ENCODE data around the gene HOXD10.

Gene HOXD10

GRCh38 chr2:176115883-176116813 is at the start of gene HOXD10:
TSS of gene HOXD10 (plus strand) at chr2:176116778. CDS start at chr2:176116834, 56 bp downstream.
- DNase-seq = no peak

DNA sequence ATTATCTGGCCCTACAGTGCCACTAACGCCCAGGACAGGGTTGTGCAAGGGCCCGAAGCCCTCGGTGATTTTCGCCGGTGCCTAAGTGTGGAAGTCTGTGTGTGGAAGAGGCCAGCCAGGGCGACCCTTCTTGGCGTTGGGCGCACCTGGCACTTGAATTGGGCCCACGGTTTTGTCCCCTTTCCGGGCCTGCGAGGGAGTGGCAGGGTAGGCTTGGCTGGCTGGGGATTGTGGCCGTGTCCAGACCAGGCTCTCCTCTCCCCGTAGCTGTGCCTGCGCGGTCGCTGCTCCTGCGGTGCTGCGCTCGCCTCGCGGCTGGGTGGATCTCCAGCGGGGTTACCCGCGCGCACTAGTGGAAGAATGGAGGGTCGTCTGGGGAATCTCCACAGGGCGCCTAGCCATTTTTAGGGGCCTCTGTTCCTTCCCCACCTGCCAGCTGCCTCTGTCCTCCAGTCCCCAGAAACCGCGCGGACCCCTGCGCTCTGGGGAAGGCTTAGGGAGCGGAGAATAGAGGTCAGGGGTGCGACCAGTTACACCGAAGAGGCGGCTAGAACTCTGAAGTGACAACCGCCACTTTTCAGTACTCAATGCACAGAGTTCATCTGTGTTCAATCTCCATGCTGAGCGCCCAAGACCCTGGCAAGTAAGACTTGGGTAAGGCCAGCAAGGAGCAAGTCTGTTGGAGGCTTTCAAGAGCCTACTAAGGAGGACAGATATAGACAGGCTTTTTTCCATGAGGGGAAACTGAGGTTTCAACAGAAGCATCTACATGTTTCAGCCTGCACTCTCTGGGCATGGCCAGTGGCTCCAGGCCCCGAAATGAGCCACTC is 48.8 kb upstream of the HOXD10 start:
- no peak for DNase-seq

GRCh38 chr2:176068419-176068832 is 48.2 kb upstream of the HOXD10 start:
- no peak for DNase-seq

- DNase-seq = no peak
Observed at GRCh38 chr2:176071330-176072291, 45.0 kb upstream of the HOXD10 start.

GRCh38 chr2:176072292-176072669 is 44.3 kb upstream of the HOXD10 start:
- no peak for DNase-seq

DNA sequence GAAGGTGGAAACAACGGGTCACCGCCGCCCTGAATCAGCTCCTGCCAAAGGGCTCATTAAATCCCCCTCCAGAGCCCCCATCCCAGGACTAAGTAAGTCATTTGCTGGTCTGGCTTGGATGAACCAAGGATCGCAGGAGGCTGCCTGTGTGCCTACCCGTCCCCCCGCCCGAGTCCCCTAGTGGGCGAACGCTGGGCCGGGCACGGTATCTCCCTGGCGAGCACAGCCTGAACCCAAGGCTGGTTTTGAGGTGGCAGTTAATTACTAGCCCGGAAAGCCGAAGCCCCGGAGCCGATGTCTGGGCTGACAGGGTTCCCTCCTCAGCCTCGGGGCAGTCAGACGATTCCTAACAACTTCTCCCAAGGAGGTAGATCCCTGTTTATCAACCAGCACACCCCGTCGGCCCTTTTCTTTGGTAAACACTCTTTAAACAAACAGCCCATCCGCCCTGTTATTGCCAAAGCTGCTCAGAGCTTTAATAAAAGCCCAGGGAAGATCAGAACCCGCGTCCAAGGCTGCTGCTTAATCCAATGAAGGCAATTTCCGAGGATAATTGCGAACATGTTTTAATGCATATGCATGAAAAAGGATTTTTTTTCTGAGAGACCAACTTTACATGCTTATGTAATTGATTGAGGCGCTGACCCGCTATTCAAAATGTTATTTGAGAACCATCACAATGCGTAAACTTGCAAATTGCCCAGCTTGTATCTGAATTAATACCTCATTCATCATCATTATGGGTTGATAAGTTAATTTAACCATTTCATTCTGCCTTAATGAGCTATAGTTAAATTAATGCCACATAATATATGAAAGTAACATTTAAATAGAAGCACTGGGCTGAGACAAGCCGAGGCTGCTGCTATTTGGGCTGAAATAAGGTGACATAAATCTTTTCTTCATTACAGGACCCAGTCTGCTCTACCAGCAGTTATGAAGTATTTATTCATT is 43.4 kb upstream of the HOXD10 start:
- peak in 1 of 3 experiments; percentile 17 for DNase-seq

DNA sequence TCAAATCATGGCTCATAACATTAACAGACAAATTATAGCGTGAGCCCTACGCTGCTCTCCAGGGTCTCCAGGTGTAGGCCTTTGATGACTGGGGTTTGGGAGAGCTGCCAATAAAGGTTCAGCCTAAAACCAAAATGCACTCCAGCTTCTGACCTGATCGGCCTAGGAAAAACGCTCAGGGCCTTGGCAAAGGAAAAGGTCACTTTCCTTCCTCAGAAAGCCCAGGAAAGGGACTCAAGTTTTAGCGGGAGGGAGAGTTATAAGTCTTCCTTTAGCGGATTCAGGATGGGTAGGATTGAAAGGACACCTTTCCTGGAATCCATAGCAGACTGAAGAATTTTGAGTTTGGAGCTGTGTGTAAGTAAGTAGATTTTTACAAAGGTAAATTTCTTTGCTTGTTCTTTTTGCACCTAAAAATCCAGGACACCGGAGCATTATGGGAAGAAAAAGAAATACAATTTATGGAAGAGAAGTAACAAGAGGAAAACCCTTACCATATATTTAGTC is 41.6 kb upstream of the HOXD10 start:
- DNase-seq = no peak

GRCh38 chr2:176075481-176075880 is 41.1 kb upstream of the HOXD10 start:
- no peak for DNase-seq

DNA sequence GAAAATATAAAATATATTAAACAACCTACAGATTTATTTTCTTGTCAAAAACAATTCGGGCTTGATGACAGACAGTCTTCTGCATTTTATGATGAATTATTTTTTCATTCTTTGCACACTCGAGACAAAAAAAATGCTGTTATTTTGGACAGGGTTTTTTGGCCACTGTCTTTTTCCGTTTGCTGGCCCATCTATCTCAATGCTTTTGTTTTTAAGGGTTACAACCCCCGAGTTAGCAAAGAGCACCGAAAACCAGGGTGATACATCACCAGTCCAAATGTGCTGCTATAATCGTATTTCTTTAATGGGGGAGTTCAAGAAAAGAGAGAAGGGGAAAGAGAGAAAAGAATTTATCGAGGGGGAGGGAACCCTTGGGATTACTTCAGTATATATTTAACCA is 40.5 kb upstream of the HOXD10 start:
- no peak for DNase-seq

- no peak for DNase-seq
Observed at GRCh38 chr2:176076796-176077195, 39.8 kb upstream of the HOXD10 start.

- DNase-seq = peak; percentile 36 to 69 (median 65)
Observed at GRCh38 chr2:176078541-176079284, 37.9 kb upstream of the HOXD10 start.

- peak; percentile 50 to 93 (median 85) for DNase-seq
Observed at GRCh38 chr2:176079285-176079830, 37.2 kb upstream of the HOXD10 start.

GRCh38 chr2:176079831-176080539 is 36.6 kb upstream of the HOXD10 start:
- DNase-seq = peak; percentile 76 to 93 (median 87)

DNA sequence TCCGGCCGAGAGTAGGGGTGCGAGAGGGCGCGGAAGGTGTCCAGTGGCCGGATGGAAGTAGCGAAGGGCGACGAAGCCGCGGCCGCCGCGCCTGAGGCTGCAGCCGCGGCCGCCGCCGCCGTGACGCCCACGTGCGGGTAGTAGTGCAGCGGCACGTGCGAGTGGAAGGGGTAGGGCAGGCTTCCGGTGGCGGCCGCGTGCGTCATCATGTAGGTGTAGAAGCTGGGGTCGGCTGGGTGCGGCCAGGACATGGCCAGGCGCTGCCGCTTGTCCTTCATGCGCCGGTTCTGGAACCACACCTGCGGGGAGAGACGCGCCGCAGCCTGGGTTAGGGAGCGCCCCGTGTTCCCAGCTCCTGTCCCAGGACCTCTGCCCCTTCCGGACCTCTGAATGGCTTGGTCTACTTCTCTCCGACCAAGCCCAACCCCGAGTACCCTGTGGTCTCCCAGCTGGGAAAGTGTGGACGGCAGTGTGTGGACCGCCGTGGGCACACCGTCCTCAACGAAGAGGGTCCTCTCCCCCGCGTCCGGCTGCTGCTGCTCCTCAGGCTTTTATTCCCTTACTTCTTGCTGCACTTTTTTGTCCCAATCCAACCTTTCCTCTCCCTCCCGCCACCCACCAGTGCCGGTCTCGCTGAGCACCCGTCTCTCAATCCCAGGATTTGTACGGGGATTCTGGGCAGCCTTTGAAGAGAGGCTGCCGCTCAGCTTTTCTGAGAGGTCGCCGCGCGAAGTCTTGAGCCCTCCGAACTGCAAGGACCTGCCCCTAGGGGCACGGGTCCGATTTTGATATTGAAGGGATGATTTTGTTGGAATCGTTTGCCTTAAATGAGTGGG is 35.8 kb upstream of the HOXD10 start:
- DNase-seq = no peak

DNA sequence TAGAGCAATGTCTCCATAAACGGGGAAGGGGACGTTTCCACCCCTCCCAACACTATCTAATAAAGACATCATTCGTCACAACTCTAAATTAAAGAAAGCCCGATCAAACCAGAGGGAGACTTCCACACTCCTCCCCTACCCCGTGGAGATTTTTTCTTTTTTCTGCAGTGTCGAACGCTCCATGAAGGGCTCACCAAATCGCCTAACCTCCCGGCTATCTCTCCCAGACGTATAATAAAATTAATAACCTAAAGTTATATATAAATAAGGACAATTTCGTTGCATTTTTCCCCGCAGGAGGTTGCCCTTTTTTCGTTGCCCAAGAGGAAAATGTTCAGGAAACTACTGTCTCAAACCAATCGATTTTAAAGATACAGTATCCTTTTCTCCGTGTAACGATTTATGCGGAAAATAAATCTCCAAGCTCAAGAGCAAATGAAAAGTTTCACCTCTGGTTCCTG is 35.2 kb upstream of the HOXD10 start:
- no peak for DNase-seq

- no peak for DNase-seq
Observed at GRCh38 chr2:176081837-176082524, 34.6 kb upstream of the HOXD10 start.

DNA sequence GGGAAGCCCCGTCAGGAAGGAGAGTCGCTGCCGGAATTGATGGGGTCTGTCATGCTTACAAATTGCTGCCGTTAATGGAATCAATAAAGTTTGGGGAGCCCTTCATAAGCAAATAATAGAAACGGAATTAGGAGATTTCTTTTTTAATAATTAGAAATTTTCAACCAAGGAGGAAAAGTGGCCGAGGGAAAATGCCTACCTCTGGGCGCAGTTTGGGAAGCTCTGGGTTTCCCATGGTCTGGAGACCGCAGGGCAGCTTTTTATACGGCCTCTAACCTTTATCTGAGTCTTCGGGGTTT is 34.1 kb upstream of the HOXD10 start:
- no peak for DNase-seq

All from NCI-H1417 (cell line).